Keratinocyte (primary cell): ENCODE results near the gene DOCK7. TPM values are rescaled to one million over a fixed set of nuclear protein-coding genes. Genes with fewer than 3 reads are reported as not detected.

Experiments
- DNase-seq: peaks from one replicate; pipeline ENCODE4 v3.0.0-alpha.2; 2011; ENCODE audit warnings: low read depth, missing footprints, low spot score
- FAIRE-seq: peaks from 2 replicates; lab custom pipeline; 2011; peaks lifted over from hg19 to GRCh38; lab: Jason Lieb, UNC
- H2AFZ ChIP-seq: 2 replicates; pipeline ENCODE4 v1.6.0; 2012; ENCODE audit warnings: low read length, control low read depth, inconsistent platforms; ENCODE audit not compliant: control insufficient read depth
- H3K27ac ChIP-seq: 2 replicates; pipeline ENCODE4 v1.5.1; 2011; ENCODE audit warnings: low read length; ENCODE audit not compliant: control insufficient read depth, insufficient read depth
- H3K27me3 ChIP-seq: 3 replicates; pipeline ENCODE4 v1.6.0; 2011; ENCODE audit warnings: low read length; ENCODE audit not compliant: control insufficient read depth, insufficient read depth; ENCODE audit errors: extremely low read depth
- H3K36me3 ChIP-seq, 2 experiments: 2 replicates in 1 of 2; 3 replicates in 1 of 2; pipeline ENCODE4 v1.5.1; 2011; ENCODE audit warnings: low read length in 2 of 2, mild to moderate bottlenecking in 1 of 2; ENCODE audit not compliant: control insufficient read depth in 2 of 2, insufficient read depth in 2 of 2; ENCODE audit errors: extremely low read depth in 1 of 2
- H3K4me1 ChIP-seq: 3 replicates; pipeline ENCODE4 v1.5.1; 2011; ENCODE audit warnings: low read length; ENCODE audit not compliant: control insufficient read depth, insufficient read depth; ENCODE audit errors: extremely low read depth
- H3K4me2 ChIP-seq: 3 replicates; pipeline ENCODE4 v1.6.0; 2011; ENCODE audit warnings: low read depth, low read length; ENCODE audit not compliant: control insufficient read depth, insufficient read depth; ENCODE audit errors: extremely low read depth
- H3K4me3 ChIP-seq, 3 experiments: fragments of 200-600 bp in 1 of 3; sonication (generic) in 1 of 3; 2 replicates in 2 of 3; 3 replicates in 1 of 3; pipeline ENCODE4 v1.5.1; 2011 to 2016; ENCODE audit warnings: low read length in 3 of 3, mild to moderate bottlenecking in 3 of 3, control low read depth in 2 of 3, inconsistent platforms in 1 of 3, low read depth in 1 of 3, mixed read lengths in 1 of 3, mixed run types in 1 of 3, moderate library complexity in 1 of 3; ENCODE audit not compliant: control insufficient read depth in 2 of 3, insufficient read depth in 2 of 3; ENCODE audit errors: extremely low read depth in 1 of 3
- H3K79me2 ChIP-seq: 2 replicates; pipeline ENCODE4 v1.6.0; 2012; ENCODE audit warnings: low read length; ENCODE audit not compliant: control insufficient read depth, insufficient read depth
- H3K9ac ChIP-seq: 3 replicates; pipeline ENCODE4 v1.6.0; 2011; ENCODE audit warnings: low read length; ENCODE audit not compliant: control insufficient read depth, insufficient read depth; ENCODE audit errors: extremely low read depth
- H3K9me1 ChIP-seq: 3 replicates; pipeline ENCODE4 v1.6.0; 2011; ENCODE audit warnings: low read length; ENCODE audit not compliant: control insufficient read depth, insufficient read depth; ENCODE audit errors: extremely low read depth
- H3K9me3 ChIP-seq: 2 replicates; pipeline ENCODE4 v1.5.1; 2012; ENCODE audit warnings: low read depth, low read length; ENCODE audit not compliant: control insufficient read depth
- H4K20me1 ChIP-seq: 3 replicates; pipeline ENCODE4 v1.6.0; 2011; ENCODE audit warnings: low read length; ENCODE audit not compliant: control insufficient read depth, insufficient read depth; ENCODE audit errors: extremely low read depth
- CTCF ChIP-seq, 3 experiments: IDR thresholded peaks in 1 of 3; conservative IDR thresholded peaks in 1 of 3; optimal IDR thresholded peaks in 1 of 3; 2 replicates in 2 of 3; 3 replicates in 1 of 3; pipeline versions ENCODE3 to v1.5.1; 2011; ENCODE audit warnings: low read length in 3 of 3, mild to moderate bottlenecking in 3 of 3, moderate library complexity in 2 of 3, control low read depth in 1 of 3, inconsistent platforms in 1 of 3; ENCODE audit not compliant: insufficient read depth in 2 of 3; ENCODE audit errors: extremely low read depth in 1 of 3
- EZH2 ChIP-seq: IDR thresholded peaks from one replicate; pipeline ENCODE4 v1.6.1; 2012; ENCODE audit warnings: inconsistent platforms, mild to moderate bottlenecking, low read length, moderate library complexity
- dilution Hi-C: fragments of 300-500 bp; cut with MboI; formaldehyde crosslinking; loops from one replicate; pipeline ENCODE4 v1.7.0; 2020; ENCODE audit warnings: low sequenced_read_pairs; ENCODE audit not compliant: extremely low pct_ligation_motif_present
- polyA plus RNA-seq, 5 experiments: library from polyadenylated mRNA; depleted of rRNA in 3 of 5; stranded (reverse) in 3 of 5; stranded (forward) in 1 of 5; unstranded in 1 of 5; fragments of >200 nt; gene quantifications; 1 replicate in 1 of 5; 2 replicates in 3 of 5; 3 replicates in 1 of 5; pipeline versions ENCODE4 v1.2.1 to v1.2.3, GENCODE V29; 2011 to 2012; ENCODE audit warnings: missing spikeins in 2 of 5, low read depth in 1 of 5, low replicate concordance in 1 of 5

Gene DOCK7
- polyA plus RNA-seq, 1 donor (not counting 4 experiments of a cell fraction or from before 2014, with no cell fraction given), result 66.9 TPM

GRCh38 chr1:62726011-62726442 lies 37.8 kb upstream of the DOCK7 start:
- Histone ChIP-seq H3K27ac (no peak overlapping the region), H3K4me2 (no peak overlapping the region), H3K9me3 (no peaks in the 10 kb centered on the region), H3K9ac (no peak overlapping the region), H3K36me3 (no peaks in the 10 kb centered on the region), H3K79me2 (no peaks in the 10 kb centered on the region), H2AFZ (no peak overlapping the region), H3K4me1 (no peaks in the 10 kb centered on the region), H4K20me1 (no peaks in the 10 kb centered on the region), H3K27me3 (no peaks in the 10 kb centered on the region), H3K9me1 (no peaks in the 10 kb centered on the region), H3K4me3 (no peak overlapping the region)
- TF ChIP-seq CTCF (optimal IDR thresholded peaks at IDR 0.05 in 1 of 3, IDR thresholded peaks at IDR 0.05 in 1 of 3, conservative IDR thresholded peaks at IDR 0.05 in 1 of 3; ENCODE audit: extremely low read depth in 1 of 3, insufficient read depth in 2 of 3, low read length in 3 of 3), result no peak
- no peak for TF ChIP-seq EZH2
- dilution Hi-C loops, result no loop called here
- FAIRE-seq, result no peak
- no peak for DNase-seq

GRCh38 chr1:62725255-62725654 lies 37.1 kb upstream of the DOCK7 start:
- Histone ChIP-seq H3K9ac (no peak overlapping the region), H3K9me1 (no peaks in the 10 kb centered on the region), H3K36me3 (no peaks in the 10 kb centered on the region), H3K27ac (no peak overlapping the region), H3K4me1 (no peaks in the 10 kb centered on the region), H3K4me3 (no peak overlapping the region), H3K9me3 (no peaks in the 10 kb centered on the region), H3K4me2 (peak overlapping the region; percentile 25), H4K20me1 (no peaks in the 10 kb centered on the region), H2AFZ (no peak overlapping the region), H3K79me2 (no peaks in the 10 kb centered on the region), H3K27me3 (no peaks in the 10 kb centered on the region)
- dilution Hi-C loops, result no loop called here
- FAIRE-seq, result peak; percentile 34
- DNase-seq, result no peak
- TF ChIP-seq EZH2, result no peak
- no peak for TF ChIP-seq CTCF (optimal IDR thresholded peaks at IDR 0.05 in 1 of 3, IDR thresholded peaks at IDR 0.05 in 1 of 3, conservative IDR thresholded peaks at IDR 0.05 in 1 of 3; ENCODE audit: extremely low read depth in 1 of 3, insufficient read depth in 2 of 3, low read length in 3 of 3)
